ENCODE results near the gene C4orf54.

The C4orf54 gene

DNA sequence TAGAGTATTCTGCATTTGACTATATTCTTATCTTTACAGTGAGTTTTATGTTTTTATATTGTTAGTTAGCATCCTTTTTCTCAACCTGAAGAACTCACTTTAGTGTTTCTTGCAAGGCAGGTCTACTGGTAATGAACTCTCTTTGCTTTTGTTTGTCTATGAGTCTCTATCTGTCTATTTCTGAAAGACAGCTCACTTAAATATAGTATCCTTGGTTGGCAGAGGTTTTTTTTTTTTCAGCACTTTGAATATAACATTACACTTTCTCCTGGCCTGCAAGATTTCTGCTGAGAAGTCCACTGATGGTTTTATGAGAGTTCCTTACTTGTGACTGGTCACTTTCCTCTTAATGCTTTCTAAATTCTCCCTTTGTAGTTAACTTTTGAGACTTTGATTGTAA is 32.8 kb upstream of the C4orf54 start:
- no peaks in the 10 kb centered on the region for H3K36me3 ChIP-seq (ENCODE audit: control insufficient read depth, insufficient read depth, low read length)
- H3K9me3 ChIP-seq (ENCODE audit: control insufficient read depth, low read length), result no peaks in the 10 kb centered on the region
- no peak overlapping the region for H3K9ac ChIP-seq
- no peak overlapping the region for H3K4me3 ChIP-seq (ENCODE audit: low read depth, low read length)
- no peaks in the 10 kb centered on the region for H3K79me2 ChIP-seq
- no peak overlapping the region for H3K27ac ChIP-seq
- no peak overlapping the region for H3K4me2 ChIP-seq (ENCODE audit: low read length)
- no peaks in the 10 kb centered on the region for H3K4me1 ChIP-seq
- H3K27me3 ChIP-seq (ENCODE audit: control insufficient read depth, insufficient read depth, low read length), result no peaks in the 10 kb centered on the region
- no peak overlapping the region for H2AFZ ChIP-seq
- TF ChIP-seq, protein P1, sequence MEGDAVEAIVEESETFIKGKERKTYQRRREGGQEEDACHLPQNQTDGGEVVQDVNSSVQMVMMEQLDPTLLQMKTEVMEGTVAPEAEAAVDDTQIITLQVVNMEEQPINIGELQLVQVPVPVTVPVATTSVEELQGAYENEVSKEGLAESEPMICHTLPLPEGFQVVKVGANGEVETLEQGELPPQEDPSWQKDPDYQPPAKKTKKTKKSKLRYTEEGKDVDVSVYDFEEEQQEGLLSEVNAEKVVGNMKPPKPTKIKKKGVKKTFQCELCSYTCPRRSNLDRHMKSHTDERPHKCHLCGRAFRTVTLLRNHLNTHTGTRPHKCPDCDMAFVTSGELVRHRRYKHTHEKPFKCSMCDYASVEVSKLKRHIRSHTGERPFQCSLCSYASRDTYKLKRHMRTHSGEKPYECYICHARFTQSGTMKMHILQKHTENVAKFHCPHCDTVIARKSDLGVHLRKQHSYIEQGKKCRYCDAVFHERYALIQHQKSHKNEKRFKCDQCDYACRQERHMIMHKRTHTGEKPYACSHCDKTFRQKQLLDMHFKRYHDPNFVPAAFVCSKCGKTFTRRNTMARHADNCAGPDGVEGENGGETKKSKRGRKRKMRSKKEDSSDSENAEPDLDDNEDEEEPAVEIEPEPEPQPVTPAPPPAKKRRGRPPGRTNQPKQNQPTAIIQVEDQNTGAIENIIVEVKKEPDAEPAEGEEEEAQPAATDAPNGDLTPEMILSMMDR (IDR thresholded peaks at IDR 0.05), result no peak

DNA sequence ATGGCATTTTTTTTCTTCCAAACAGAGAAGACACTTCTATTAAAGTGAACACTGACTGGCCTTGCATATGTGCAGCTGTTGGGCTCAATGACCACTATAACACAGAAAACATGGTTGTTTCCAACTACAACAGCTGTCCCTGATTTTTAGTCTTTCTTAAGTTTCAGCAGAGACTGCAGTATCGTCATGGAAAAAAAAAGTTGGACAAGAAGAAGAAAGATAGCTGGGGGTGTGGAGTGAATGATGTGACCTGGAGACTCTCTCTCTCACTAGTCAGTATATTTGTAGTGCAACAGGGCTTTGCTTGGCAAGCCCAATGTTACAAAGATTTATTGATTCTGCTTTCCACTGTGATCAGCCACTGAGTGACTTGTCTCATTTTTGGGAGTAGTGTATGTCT is 29.5 kb upstream of the C4orf54 start:
- Histone ChIP-seq H3K4me3 (ENCODE audit: low read depth, low read length) (no peak overlapping the region), H3K27me3 (ENCODE audit: control insufficient read depth, insufficient read depth, low read length) (no peaks in the 10 kb centered on the region), H3K79me2 (no peaks in the 10 kb centered on the region), H3K9me3 (ENCODE audit: control insufficient read depth, low read length) (no peaks in the 10 kb centered on the region), H3K9ac (no peak overlapping the region), H3K4me2 (ENCODE audit: low read length) (no peak overlapping the region), H3K27ac (no peak overlapping the region), H3K4me1 (no peaks in the 10 kb centered on the region), H2AFZ (no peak overlapping the region), H3K36me3 (ENCODE audit: control insufficient read depth, insufficient read depth, low read length) (no peaks in the 10 kb centered on the region)
- TF ChIP-seq, protein P1 (IDR thresholded peaks at IDR 0.05), result no peak

DNA sequence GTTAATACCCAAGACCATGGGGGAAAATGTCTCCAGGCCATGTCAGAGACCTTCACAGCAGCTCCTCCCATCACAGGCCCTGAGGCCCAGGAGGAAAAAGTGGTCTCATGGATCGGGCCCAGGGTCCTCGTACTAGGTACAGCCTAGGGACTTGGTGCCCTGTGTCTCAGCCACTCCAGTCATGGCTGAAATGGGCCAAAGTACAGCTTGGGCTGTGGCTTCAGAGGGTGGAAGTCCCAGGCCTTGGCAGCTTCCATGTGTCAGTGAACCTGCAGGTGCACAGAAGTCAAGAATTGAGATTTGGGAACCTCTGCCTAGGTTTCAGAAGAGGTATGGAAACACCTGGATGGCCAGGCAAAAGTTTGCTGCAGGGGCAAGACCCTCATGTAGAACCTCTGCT is 27.6 kb upstream of the C4orf54 start:
- Histone ChIP-seq H3K36me3 (ENCODE audit: control insufficient read depth, insufficient read depth, low read length) (no peaks in the 10 kb centered on the region), H3K27ac (no peak overlapping the region), H2AFZ (no peak overlapping the region), H3K9ac (no peak overlapping the region), H3K4me1 (no peaks in the 10 kb centered on the region), H3K79me2 (no peaks in the 10 kb centered on the region), H3K4me2 (ENCODE audit: low read length) (no peak overlapping the region), H3K27me3 (ENCODE audit: control insufficient read depth, insufficient read depth, low read length) (no peaks in the 10 kb centered on the region), H3K4me3 (ENCODE audit: low read depth, low read length) (no peak overlapping the region), H3K9me3 (ENCODE audit: control insufficient read depth, low read length) (no peaks in the 10 kb centered on the region)
- TF ChIP-seq, protein P1 (IDR thresholded peaks at IDR 0.05), result no peak

DNA sequence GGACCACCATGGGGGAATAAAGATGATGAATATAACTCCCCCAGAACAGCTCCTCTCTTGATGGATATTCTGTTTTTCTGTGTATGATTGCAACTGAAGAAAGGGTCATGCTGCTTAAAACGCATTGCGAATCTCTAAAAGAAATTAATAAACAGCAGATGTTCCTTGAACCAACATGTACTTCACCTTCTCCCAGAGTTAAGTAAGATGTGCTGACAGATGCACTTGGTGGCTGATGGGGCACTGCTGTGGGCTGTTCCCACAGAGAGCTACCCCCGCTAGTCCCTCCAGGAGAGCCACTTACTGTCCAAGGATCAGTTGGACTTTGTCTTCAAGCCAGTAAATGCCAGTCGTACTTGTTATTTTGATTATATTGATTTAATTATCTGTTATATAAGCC is 26.3 kb upstream of the C4orf54 start:
- Histone ChIP-seq H3K9me3 (ENCODE audit: control insufficient read depth, low read length) (no peaks in the 10 kb centered on the region), H3K79me2 (no peaks in the 10 kb centered on the region), H3K9ac (no peak overlapping the region), H2AFZ (no peak overlapping the region), H3K36me3 (ENCODE audit: control insufficient read depth, insufficient read depth, low read length) (no peaks in the 10 kb centered on the region), H3K4me2 (ENCODE audit: low read length) (no peak overlapping the region), H3K27ac (no peak overlapping the region), H3K4me1 (no peaks in the 10 kb centered on the region), H3K27me3 (ENCODE audit: control insufficient read depth, insufficient read depth, low read length) (no peaks in the 10 kb centered on the region), H3K4me3 (ENCODE audit: low read depth, low read length) (no peak overlapping the region)
- TF ChIP-seq, protein P1 (IDR thresholded peaks at IDR 0.05), result no peak

DNA sequence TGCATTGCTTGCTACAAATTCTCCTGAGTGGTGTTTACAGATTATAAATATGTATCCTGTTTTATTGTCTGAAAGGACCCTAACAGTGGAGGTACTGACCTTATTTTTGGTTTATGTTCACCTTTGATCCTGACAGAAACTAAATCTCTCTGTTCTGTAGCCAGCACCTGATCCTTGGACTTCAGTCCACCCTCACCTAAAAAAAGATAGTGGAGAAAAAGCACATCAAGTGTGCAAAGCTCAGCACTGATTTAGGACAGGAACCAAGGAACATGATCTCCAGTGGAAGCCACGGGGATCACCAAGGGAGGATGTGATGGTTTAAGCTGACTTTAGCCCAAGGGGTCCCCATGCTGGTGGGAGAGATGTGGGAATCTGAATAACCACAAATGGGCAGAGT is 22.3 kb upstream of the C4orf54 start:
- TF ChIP-seq, protein P1 (IDR thresholded peaks at IDR 0.05), result no peak
- Histone ChIP-seq H3K27ac (no peak overlapping the region), H3K9ac (no peak overlapping the region)

More for the DNA sequence above, 22.3 kb upstream of the C4orf54 start:
- Histone ChIP-seq H3K4me2 (ENCODE audit: low read length) (no peak overlapping the region), H3K27me3 (ENCODE audit: control insufficient read depth, insufficient read depth, low read length) (no peaks in the 10 kb centered on the region), H3K79me2 (no peaks in the 10 kb centered on the region), H3K4me1 (no peaks in the 10 kb centered on the region), H3K4me3 (ENCODE audit: low read depth, low read length) (no peak overlapping the region), H2AFZ (no peak overlapping the region), H3K36me3 (ENCODE audit: control insufficient read depth, insufficient read depth, low read length) (no peaks in the 10 kb centered on the region), H3K9me3 (ENCODE audit: control insufficient read depth, low read length) (no peaks in the 10 kb centered on the region)
